Omental fat pad (tissue), 4 donors: ENCODE measurements around the gene CLRN2. TPM values are rescaled to one million over a fixed set of nuclear protein-coding genes. Genes with fewer than 3 reads are reported as not detected.

Experiments
- ATAC-seq: fragments of 150-250 bp; one replicate; pipeline ENCODE4 v1.9.1; 2016; ENCODE audit warnings: mild to moderate bottlenecking, moderate library complexity; ENCODE audit not compliant: low FRiP score
- DNase-seq: peaks from one replicate; pipeline ENCODE4 v3.0.0-alpha.2; 2019; ENCODE audit warnings: low spot score
- CTCF ChIP-seq, 3 donors: fragments of 450-650 bp; IDR thresholded peaks; one replicate each; pipeline ENCODE4 v1.5.1; 2016 to 2017; ENCODE audit warnings: antibody characterized with exemption in 3 of 3, mild to moderate bottlenecking in 3 of 3, moderate library complexity in 2 of 3
- total RNA-seq, 4 donors: library from RNA; depleted of rRNA; stranded (reverse); fragments of >200 nt; gene quantifications; one replicate each; pipeline ENCODE4 v1.1.0, GENCODE V29; 2016

CLRN2 gene
- total RNA-seq, 4 donors from 2014 or later: not detected

- TF ChIP-seq CTCF (IDR thresholded peaks at IDR 0.05): no peak
- DNase-seq: no peak
- no peak for ATAC-seq
Measured at GRCh38 chr4:17512973-17513665, 1.8 kb upstream of the CLRN2 start.

- ATAC-seq (no peak), DNase-seq (no peak)
- no peak for TF ChIP-seq CTCF (IDR thresholded peaks at IDR 0.05)
Measured at GRCh38 chr4:17515445-17516407, 761 bp downstream of the CLRN2 start.

- no peak for TF ChIP-seq CTCF (IDR thresholded peaks at IDR 0.05)
- DNase-seq (no peak), ATAC-seq (no peak)
Measured at GRCh38 chr4:17516980-17517379, 2.0 kb downstream of the CLRN2 start.

GRCh38 chr4:17517664-17518063, 2.7 kb downstream of the CLRN2 start:
- ATAC-seq: no peak
- TF ChIP-seq CTCF (IDR thresholded peaks at IDR 0.05): no peak
- no peak for DNase-seq

GRCh38 chr4:17521595-17521994, 6.6 kb downstream of the CLRN2 start:
- no peak for TF ChIP-seq CTCF (IDR thresholded peaks at IDR 0.05)
- ATAC-seq: no peak
- no peak for DNase-seq

GRCh38 chr4:17523662-17524061, 8.7 kb downstream of the CLRN2 start:
- ATAC-seq (no peak), DNase-seq (no peak)
- no peak for TF ChIP-seq CTCF (IDR thresholded peaks at IDR 0.05)
